Ishikawa (cell line): ENCODE results near the gene ABCG1.

ENCODE experiments used
- CEBPB ChIP-seq: IDR thresholded peaks from 2 replicates; pipeline ENCODE4 v1.6.1; 2012
- CREB1 ChIP-seq: IDR thresholded peaks from 2 replicates; pipeline ENCODE4 v1.6.1; 2012; ENCODE audit warnings: low read depth
- EGR1 ChIP-seq: IDR thresholded peaks from 2 replicates; pipeline ENCODE4 v1.6.1; 2012
- EP300 ChIP-seq: IDR thresholded peaks from 2 replicates; pipeline ENCODE4 v1.6.1; 2012; ENCODE audit warnings: borderline replicate concordance
- FOXM1 ChIP-seq: IDR thresholded peaks from 2 replicates; pipeline ENCODE4 v1.6.1; 2012; ENCODE audit warnings: low read depth, borderline replicate concordance
- NFIC ChIP-seq: IDR thresholded peaks from 2 replicates; pipeline ENCODE4 v1.6.1; 2012
- RAD21 ChIP-seq: IDR thresholded peaks from 2 replicates; pipeline ENCODE4 v1.6.1; 2012; ENCODE audit warnings: low read depth
- TAF1 ChIP-seq: IDR thresholded peaks from 2 replicates; pipeline ENCODE4 v1.6.1; 2012; ENCODE audit warnings: low read depth, mild to moderate bottlenecking
- TCF12 ChIP-seq: IDR thresholded peaks from 2 replicates; pipeline ENCODE4 v1.6.1; 2012; ENCODE audit warnings: low read depth
- TEAD4 ChIP-seq: IDR thresholded peaks from 2 replicates; pipeline ENCODE4 v1.6.1; 2012
- YY1 ChIP-seq: IDR thresholded peaks from 2 replicates; pipeline ENCODE4 v1.6.1; 2012; ENCODE audit warnings: low read depth
- ZBTB7A ChIP-seq: IDR thresholded peaks from 2 replicates; pipeline ENCODE4 v1.6.1; 2012; ENCODE audit warnings: low read depth
- TF ChIP-seq, protein P1 (sequence below): IDR thresholded peaks from 2 replicates; pipeline ENCODE4 v1.6.1; 2012
- TF ChIP-seq, protein P2 (sequence below): IDR thresholded peaks from 2 replicates; pipeline ENCODE4 v1.6.1; 2012
- TF ChIP-seq, protein P3 (sequence below): IDR thresholded peaks from 2 replicates; pipeline ENCODE4 v1.6.1; 2012; ENCODE audit warnings: low read depth, mild to moderate bottlenecking

ABCG1 gene

DNA sequence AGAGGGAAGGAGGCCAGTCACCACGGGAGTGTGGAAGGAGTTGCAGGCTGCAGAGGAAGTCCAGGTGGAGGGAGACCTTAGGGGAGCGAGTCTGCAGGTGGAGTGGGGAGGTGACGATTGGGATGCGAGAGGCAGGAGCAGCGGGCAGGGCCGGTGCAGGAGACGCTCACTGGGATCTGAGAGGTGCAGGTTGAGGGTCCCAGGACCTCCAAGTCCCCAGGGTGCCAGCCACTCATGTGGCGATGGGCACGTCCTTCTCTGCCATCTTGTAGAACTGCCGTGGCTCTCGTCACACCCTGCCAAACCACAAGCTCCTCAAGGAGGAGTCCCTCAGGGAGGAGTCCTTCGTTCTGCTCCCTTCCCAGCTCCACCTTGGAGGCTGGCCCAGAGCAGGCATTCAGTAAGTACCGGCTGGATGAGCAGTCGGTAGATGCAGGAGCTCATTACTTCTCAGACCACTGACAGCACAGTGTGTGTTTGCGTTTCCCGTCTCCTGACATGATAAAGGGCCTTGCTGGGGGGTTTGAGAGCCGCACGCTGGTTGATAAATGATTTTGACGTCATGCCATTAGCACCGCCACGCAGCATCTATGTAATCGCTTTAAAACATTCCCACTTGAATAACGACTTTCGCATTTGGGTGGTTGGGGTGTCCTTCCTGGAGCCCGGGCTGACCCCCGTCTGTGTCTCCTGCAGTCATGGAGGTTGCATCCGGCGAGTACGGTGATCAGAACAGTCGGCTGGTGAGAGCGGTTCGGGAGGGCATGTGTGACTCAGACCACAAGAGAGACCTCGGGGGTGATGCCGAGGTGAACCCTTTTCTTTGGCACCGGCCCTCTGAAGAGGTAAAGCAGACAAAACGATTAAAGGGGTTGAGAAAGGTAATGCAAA lies 68.5 kb downstream of the ABCG1 start:
- TF ChIP-seq TAF1 = no peak
- no peak for TF ChIP-seq ZBTB7A
- TF ChIP-seq RAD21 = no peak
- TF ChIP-seq EGR1 = no peak
- TF ChIP-seq TEAD4 = no peak
- TF ChIP-seq CREB1 = no peak
- TF ChIP-seq, protein P1, sequence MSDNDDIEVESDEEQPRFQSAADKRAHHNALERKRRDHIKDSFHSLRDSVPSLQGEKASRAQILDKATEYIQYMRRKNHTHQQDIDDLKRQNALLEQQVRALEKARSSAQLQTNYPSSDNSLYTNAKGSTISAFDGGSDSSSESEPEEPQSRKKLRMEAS = no peak
- TF ChIP-seq, protein P2, sequence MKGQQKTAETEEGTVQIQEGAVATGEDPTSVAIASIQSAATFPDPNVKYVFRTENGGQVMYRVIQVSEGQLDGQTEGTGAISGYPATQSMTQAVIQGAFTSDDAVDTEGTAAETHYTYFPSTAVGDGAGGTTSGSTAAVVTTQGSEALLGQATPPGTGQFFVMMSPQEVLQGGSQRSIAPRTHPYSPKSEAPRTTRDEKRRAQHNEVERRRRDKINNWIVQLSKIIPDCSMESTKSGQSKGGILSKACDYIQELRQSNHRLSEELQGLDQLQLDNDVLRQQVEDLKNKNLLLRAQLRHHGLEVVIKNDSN = no peak
- no peak for TF ChIP-seq FOXM1
- no peak for TF ChIP-seq EP300
- no peak for TF ChIP-seq TCF12
- TF ChIP-seq, protein P3, sequence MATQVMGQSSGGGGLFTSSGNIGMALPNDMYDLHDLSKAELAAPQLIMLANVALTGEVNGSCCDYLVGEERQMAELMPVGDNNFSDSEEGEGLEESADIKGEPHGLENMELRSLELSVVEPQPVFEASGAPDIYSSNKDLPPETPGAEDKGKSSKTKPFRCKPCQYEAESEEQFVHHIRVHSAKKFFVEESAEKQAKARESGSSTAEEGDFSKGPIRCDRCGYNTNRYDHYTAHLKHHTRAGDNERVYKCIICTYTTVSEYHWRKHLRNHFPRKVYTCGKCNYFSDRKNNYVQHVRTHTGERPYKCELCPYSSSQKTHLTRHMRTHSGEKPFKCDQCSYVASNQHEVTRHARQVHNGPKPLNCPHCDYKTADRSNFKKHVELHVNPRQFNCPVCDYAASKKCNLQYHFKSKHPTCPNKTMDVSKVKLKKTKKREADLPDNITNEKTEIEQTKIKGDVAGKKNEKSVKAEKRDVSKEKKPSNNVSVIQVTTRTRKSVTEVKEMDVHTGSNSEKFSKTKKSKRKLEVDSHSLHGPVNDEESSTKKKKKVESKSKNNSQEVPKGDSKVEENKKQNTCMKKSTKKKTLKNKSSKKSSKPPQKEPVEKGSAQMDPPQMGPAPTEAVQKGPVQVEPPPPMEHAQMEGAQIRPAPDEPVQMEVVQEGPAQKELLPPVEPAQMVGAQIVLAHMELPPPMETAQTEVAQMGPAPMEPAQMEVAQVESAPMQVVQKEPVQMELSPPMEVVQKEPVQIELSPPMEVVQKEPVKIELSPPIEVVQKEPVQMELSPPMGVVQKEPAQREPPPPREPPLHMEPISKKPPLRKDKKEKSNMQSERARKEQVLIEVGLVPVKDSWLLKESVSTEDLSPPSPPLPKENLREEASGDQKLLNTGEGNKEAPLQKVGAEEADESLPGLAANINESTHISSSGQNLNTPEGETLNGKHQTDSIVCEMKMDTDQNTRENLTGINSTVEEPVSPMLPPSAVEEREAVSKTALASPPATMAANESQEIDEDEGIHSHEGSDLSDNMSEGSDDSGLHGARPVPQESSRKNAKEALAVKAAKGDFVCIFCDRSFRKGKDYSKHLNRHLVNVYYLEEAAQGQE = no peak
- no peak for TF ChIP-seq YY1
- no peak for TF ChIP-seq NFIC
- TF ChIP-seq CEBPB = no peak

DNA sequence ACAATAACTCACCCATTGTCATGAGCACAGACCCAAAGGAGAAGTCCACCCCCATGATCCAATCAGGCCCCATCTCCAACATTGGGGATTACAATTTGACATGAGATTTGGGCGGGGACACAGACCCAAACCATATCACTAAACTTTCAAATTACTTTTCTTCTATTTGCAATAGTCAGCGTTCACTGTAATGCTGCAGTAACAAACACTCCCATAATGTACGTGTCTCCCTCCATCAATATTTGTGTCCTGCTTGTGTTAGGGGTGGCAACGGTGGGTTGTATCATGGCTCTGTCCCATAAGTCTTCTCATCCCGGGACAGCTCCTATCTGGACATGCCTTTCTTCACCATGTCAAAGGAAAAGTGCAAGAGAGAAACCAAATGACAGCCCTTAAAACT lies 70.0 kb downstream of the ABCG1 start:
- TF ChIP-seq, protein P1 = no peak
- TF ChIP-seq YY1 (no peak), RAD21 (no peak), CREB1 (no peak), EGR1 (no peak), FOXM1 (no peak), TEAD4 (no peak), CEBPB (no peak), TAF1 (no peak), ZBTB7A (no peak), NFIC (no peak), TCF12 (no peak), EP300 (no peak)
- TF ChIP-seq, protein P3 = no peak
- TF ChIP-seq, protein P2 = no peak

DNA sequence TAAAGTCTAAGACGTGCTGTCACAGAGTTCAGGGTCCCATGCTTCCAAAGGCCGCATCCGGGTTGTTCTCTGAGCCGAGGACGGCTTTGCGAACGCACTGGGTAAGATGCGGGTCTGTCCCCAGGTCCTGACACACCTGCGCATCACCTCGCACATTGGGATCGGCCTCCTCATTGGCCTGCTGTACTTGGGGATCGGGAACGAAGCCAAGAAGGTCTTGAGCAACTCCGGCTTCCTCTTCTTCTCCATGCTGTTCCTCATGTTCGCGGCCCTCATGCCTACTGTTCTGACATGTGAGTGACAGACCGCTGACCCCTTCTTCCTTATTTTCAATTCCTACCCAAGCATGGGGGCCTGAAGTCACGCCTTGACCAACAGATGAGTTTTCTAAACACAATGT lies 71.0 kb downstream of the ABCG1 start:
- TF ChIP-seq TAF1 (no peak), TEAD4 (no peak), ZBTB7A (no peak), RAD21 (no peak)

DNA sequence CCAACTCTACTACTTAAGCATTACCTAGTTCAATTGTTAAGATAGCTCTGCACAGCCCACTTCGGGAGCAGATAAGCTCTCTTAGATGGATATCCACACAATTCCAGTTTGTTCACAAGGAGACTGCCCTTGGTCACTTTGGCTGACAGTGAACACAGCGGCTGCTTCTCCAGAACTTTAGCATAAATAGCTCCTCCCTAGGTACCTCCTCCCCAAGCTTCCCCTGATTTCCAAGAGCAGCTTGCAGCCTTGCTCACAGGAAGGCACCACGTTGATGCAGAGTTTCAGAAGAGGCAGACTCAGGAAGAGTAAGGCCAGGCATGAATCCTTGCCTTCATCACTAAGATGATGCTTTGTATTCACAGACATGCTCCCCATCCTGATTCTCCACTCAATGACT lies 71.6 kb downstream of the ABCG1 start:
- no peak for TF ChIP-seq TCF12
- TF ChIP-seq, protein P1 = no peak
- TF ChIP-seq TAF1 = no peak
- TF ChIP-seq, protein P3 = no peak
- no peak for TF ChIP-seq YY1
- TF ChIP-seq EP300 = no peak
- no peak for TF ChIP-seq EGR1
- no peak for TF ChIP-seq TEAD4
- TF ChIP-seq NFIC = no peak
- TF ChIP-seq CEBPB = no peak
- no peak for TF ChIP-seq RAD21
- TF ChIP-seq CREB1 = no peak
- no peak for TF ChIP-seq ZBTB7A
- no peak for TF ChIP-seq FOXM1
